Measurements from ENCODE around the gene IFNA2. TPM values are rescaled to one million over a fixed set of nuclear protein-coding genes. Genes with fewer than 3 reads are reported as not detected.

IFNA2 gene
- total RNA-seq, 1 donor from 2014 or later: not detected

DNA sequence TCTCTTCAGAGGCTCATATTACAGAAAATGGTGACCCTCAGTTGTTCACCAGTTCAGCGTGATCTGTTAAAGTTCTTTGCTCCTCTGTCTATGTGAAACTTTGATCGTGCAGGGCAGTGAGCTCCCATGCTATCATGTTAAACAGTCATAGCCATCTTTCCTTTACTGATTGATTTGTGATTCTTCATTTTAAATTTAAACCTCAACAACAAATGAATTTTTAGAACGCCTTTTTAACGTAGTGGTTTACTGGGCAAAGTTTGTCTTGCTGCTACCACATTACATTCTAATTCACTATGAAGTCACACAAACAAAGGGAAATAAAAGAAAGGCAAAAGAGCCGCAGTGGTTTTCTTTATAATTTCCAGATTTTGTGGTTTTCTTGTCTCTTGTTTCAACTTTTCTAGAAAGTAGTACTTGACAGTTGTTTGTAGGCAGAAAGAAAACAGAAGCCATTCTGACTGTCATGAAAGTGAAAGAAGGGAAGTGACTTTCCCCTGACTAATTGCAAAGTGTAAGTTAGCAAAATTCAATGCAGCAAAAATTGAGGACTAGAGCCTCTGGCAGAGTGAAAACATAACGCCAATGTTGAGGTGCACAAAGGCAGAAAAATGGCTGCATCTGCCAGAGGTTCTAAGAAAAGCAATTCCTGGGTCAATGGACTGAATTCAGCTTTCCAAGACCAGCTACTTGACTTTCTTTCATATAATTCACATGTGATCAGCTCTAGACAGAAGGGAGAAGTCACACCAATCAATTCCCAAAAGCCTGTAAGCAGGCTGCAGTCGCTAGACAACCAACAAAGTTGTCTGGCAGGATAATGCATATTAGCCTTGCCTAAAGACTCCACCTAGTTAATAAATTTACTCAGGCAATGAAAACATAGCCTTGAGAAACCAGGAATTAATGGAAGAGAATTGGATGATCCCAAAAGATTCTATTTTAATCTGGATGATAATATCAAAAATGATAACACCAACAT, 27.4 kb downstream of the IFNA2 start:
- no peak overlapping the region for H3K27ac Mint-ChIP-seq (ENCODE audit: unreplicated experiment)
- TF ChIP-seq, protein P1, sequence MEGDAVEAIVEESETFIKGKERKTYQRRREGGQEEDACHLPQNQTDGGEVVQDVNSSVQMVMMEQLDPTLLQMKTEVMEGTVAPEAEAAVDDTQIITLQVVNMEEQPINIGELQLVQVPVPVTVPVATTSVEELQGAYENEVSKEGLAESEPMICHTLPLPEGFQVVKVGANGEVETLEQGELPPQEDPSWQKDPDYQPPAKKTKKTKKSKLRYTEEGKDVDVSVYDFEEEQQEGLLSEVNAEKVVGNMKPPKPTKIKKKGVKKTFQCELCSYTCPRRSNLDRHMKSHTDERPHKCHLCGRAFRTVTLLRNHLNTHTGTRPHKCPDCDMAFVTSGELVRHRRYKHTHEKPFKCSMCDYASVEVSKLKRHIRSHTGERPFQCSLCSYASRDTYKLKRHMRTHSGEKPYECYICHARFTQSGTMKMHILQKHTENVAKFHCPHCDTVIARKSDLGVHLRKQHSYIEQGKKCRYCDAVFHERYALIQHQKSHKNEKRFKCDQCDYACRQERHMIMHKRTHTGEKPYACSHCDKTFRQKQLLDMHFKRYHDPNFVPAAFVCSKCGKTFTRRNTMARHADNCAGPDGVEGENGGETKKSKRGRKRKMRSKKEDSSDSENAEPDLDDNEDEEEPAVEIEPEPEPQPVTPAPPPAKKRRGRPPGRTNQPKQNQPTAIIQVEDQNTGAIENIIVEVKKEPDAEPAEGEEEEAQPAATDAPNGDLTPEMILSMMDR (IDR thresholded peaks at IDR 0.05; ENCODE audit: partially characterized antibody, unreplicated experiment): no peak
- no peak overlapping the region for H3K4me3 Mint-ChIP-seq (ENCODE audit: unreplicated experiment)
- no peaks in the 10 kb centered on the region for H3K4me1 Mint-ChIP-seq (ENCODE audit: low read depth, unreplicated experiment)
- no peaks in the 10 kb centered on the region for H3K36me3 Mint-ChIP-seq (ENCODE audit: unreplicated experiment)
- no peak for DNase-seq
- H3K9me3 Mint-ChIP-seq (ENCODE audit: unreplicated experiment): peaks cover 2% of the 10 kb centered on the region
- no peaks in the 10 kb centered on the region for H3K27me3 Mint-ChIP-seq (ENCODE audit: unreplicated experiment)

DNA sequence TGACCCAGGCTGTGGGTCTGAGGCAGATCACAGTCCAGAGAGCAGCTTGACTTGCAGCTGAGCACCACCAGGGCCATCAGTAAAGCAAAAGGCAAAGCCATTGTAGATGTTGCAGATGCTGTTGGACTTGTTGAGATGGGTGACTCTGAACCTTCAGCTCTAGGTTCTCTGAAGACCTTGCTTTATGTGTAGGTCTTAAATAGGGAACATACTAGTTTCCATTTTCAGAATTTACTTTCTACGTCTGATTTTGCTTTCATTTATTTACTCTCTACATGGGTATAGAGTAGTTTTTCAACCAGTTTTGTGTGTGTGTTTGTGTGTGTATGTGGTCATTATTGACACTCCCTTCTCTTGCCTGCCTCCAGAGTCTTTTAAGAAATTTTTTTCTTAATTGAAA, 34.4 kb downstream of the IFNA2 start, which contains the start of gene IFNA6:
TSS of gene IFNA6 (minus strand) at position 101 of the 400 bp plus-strand sequence. CDS start at position 101, 0 bp downstream.
- Mint-ChIP-seq H3K9me3 (ENCODE audit: unreplicated experiment) (peaks cover 2% of the 10 kb centered on the region), H3K27ac (ENCODE audit: unreplicated experiment) (no peak within 1 kb of the TSS), H3K27me3 (ENCODE audit: unreplicated experiment) (no peaks in the 10 kb centered on the region), H3K4me3 (ENCODE audit: unreplicated experiment) (no peak within 1 kb of the TSS), H3K4me1 (ENCODE audit: low read depth, unreplicated experiment) (no peaks in the 10 kb centered on the region), H3K36me3 (ENCODE audit: unreplicated experiment) (no peaks in the 10 kb centered on the region)
- no peak for DNase-seq
- TF ChIP-seq, protein P1 (IDR thresholded peaks at IDR 0.05; ENCODE audit: partially characterized antibody, unreplicated experiment): no peak

DNA sequence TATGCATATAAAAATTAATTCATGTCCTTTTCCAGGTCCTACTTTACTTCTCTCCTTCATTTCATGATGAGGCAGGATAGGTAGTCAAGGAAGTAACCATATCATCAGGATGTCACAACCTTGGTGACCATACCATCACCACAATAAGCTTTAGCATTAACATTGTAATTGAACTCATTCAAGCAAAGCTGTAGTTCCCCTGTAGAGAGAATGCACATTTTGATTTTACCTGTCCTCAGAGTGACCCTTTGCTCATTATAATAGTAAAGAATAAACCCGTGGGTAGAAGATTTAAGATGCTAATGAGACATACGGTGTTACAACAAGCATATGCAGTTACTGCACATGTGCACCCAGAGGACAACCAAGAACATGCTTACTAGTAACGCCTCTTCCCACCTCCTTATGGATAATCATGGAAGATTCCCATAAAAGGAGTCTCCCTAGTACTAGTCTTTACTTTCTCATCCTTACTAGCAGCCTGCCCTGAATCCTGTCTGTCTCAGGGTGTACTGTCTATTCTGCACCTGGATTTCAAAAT, 36.7 kb downstream of the IFNA2 start:
- H3K36me3 Mint-ChIP-seq (ENCODE audit: unreplicated experiment): no peaks in the 10 kb centered on the region
- no peaks in the 10 kb centered on the region for H3K27me3 Mint-ChIP-seq (ENCODE audit: unreplicated experiment)
- TF ChIP-seq, protein P1 (IDR thresholded peaks at IDR 0.05; ENCODE audit: partially characterized antibody, unreplicated experiment): no peak
- no peaks in the 10 kb centered on the region for H3K4me1 Mint-ChIP-seq (ENCODE audit: low read depth, unreplicated experiment)
- no peak overlapping the region for H3K4me3 Mint-ChIP-seq (ENCODE audit: unreplicated experiment)
- peaks cover 2% of the 10 kb centered on the region for H3K9me3 Mint-ChIP-seq (ENCODE audit: unreplicated experiment)
- H3K27ac Mint-ChIP-seq (ENCODE audit: unreplicated experiment): no peak overlapping the region
- DNase-seq: no peak

DNA sequence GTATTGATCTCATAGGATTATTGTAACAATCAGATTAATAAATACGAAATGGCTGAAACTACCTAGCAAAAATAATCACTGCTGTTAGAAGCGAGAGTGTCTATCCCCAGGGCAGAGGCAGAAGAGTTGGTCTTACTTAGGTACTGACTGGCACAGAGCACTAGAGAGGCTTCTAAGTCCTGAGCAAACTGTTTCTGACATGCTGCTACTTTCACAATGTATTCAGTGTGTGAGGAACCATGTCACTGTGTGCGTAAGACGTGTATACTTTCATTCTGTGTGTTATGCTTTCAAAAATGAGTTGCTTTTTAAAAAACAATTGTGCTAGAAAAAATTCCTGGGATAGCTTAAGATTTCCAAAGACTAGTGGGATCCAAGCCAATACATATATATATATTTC, 44.5 kb downstream of the IFNA2 start:
- no peak for DNase-seq
- Mint-ChIP-seq H3K4me1 (ENCODE audit: low read depth, unreplicated experiment) (no peaks in the 10 kb centered on the region), H3K9me3 (ENCODE audit: unreplicated experiment) (no peaks in the 10 kb centered on the region), H3K27ac (ENCODE audit: unreplicated experiment) (no peak overlapping the region), H3K27me3 (ENCODE audit: unreplicated experiment) (peaks cover 1% of the 10 kb centered on the region), H3K36me3 (ENCODE audit: unreplicated experiment) (no peaks in the 10 kb centered on the region), H3K4me3 (ENCODE audit: unreplicated experiment) (no peak overlapping the region)
- TF ChIP-seq, protein P1 (IDR thresholded peaks at IDR 0.05; ENCODE audit: partially characterized antibody, unreplicated experiment): no peak

DNA sequence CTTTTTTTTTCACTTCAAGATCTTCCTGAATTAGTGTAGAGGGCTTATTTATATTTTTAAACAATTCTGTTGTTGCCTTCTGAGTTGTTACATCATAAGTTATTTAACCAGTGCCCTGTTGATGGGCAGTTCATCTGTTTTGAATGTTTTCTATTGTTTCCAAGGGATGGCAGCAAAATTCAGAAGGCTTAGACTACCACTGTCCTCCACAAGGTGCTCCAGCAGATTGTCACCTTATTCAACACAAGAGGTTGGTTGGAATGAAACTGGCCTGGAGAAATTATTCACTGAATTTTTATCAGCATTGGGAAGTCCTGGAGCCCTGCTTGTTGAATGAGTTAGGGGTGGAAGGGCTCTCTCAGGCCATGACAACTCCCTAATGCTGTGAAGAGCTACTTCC, 48.7 kb downstream of the IFNA2 start:
- TF ChIP-seq, protein P1 (IDR thresholded peaks at IDR 0.05; ENCODE audit: partially characterized antibody, unreplicated experiment): no peak
- no peak overlapping the region for H3K4me3 Mint-ChIP-seq (ENCODE audit: unreplicated experiment)

More for the DNA sequence above, 48.7 kb downstream of the IFNA2 start:
- DNase-seq: no peak
- H3K27me3 Mint-ChIP-seq (ENCODE audit: unreplicated experiment): no peaks in the 10 kb centered on the region
- no peaks in the 10 kb centered on the region for H3K9me3 Mint-ChIP-seq (ENCODE audit: unreplicated experiment)
- no peaks in the 10 kb centered on the region for H3K36me3 Mint-ChIP-seq (ENCODE audit: unreplicated experiment)
- H3K4me1 Mint-ChIP-seq (ENCODE audit: low read depth, unreplicated experiment): peaks cover 15% of the 10 kb centered on the region
- H3K27ac Mint-ChIP-seq (ENCODE audit: unreplicated experiment): no peak overlapping the region

All from glutamatergic neuron (in vitro differentiated cells).